ENCODE results near the gene BNIP5.

The BNIP5 gene

DNA sequence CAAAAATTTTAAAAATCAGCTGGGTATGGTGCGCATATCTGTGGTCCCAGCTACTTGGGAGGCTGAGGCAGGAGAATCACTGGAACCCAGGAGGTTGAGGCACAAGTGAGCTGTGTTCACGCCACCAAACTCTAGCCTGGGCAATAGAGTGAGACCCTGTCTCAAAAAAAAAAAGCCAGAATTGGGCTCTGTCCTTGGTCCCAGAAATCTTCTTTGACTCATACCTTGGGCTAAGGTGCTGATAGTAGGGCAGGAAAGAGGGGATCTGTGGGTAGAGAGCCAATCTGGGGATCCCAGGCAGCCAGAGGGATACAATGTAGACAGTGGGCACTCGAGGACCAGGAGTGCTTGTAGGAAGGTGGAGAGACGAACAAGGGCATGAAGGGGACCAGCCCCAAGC lies 37.5 kb upstream of the BNIP5 start:
- no peaks in the 10 kb centered on the region for H3K79me2 ChIP-seq
- H2AFZ ChIP-seq = no peak overlapping the region
- no peak overlapping the region for H3K4me2 ChIP-seq (ENCODE audit: low read length)
- no peaks in the 10 kb centered on the region for H3K36me3 ChIP-seq (ENCODE audit: control insufficient read depth, insufficient read depth, low read length)
- no peak overlapping the region for H3K27ac ChIP-seq
- no peaks in the 10 kb centered on the region for H3K27me3 ChIP-seq (ENCODE audit: control insufficient read depth, insufficient read depth, low read length)
- H3K9ac ChIP-seq = no peak overlapping the region
- no peaks in the 10 kb centered on the region for H3K9me3 ChIP-seq (ENCODE audit: control insufficient read depth, low read length)
- TF ChIP-seq, protein P1, sequence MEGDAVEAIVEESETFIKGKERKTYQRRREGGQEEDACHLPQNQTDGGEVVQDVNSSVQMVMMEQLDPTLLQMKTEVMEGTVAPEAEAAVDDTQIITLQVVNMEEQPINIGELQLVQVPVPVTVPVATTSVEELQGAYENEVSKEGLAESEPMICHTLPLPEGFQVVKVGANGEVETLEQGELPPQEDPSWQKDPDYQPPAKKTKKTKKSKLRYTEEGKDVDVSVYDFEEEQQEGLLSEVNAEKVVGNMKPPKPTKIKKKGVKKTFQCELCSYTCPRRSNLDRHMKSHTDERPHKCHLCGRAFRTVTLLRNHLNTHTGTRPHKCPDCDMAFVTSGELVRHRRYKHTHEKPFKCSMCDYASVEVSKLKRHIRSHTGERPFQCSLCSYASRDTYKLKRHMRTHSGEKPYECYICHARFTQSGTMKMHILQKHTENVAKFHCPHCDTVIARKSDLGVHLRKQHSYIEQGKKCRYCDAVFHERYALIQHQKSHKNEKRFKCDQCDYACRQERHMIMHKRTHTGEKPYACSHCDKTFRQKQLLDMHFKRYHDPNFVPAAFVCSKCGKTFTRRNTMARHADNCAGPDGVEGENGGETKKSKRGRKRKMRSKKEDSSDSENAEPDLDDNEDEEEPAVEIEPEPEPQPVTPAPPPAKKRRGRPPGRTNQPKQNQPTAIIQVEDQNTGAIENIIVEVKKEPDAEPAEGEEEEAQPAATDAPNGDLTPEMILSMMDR (IDR thresholded peaks at IDR 0.05) = no peak
- no peaks in the 10 kb centered on the region for H3K4me1 ChIP-seq
- no peak overlapping the region for H3K4me3 ChIP-seq (ENCODE audit: low read depth, low read length)

GRCh38 chr6:36373368-36374019 lies 36.8 kb upstream of the BNIP5 start:
- no peaks in the 10 kb centered on the region for H3K9me3 ChIP-seq (ENCODE audit: control insufficient read depth, low read length)
- no peak overlapping the region for H2AFZ ChIP-seq
- no peaks in the 10 kb centered on the region for H3K36me3 ChIP-seq (ENCODE audit: control insufficient read depth, insufficient read depth, low read length)
- no peak overlapping the region for H3K27ac ChIP-seq
- H3K4me1 ChIP-seq = no peaks in the 10 kb centered on the region
- TF ChIP-seq, protein P1 (IDR thresholded peaks at IDR 0.05) = no peak
- H3K9ac ChIP-seq = no peak overlapping the region
- no peak overlapping the region for H3K4me2 ChIP-seq (ENCODE audit: low read length)
- H3K79me2 ChIP-seq = no peaks in the 10 kb centered on the region
- no peak overlapping the region for H3K4me3 ChIP-seq (ENCODE audit: low read depth, low read length)
- no peaks in the 10 kb centered on the region for H3K27me3 ChIP-seq (ENCODE audit: control insufficient read depth, insufficient read depth, low read length)

- H3K27me3 ChIP-seq (ENCODE audit: control insufficient read depth, insufficient read depth, low read length) = no peaks in the 10 kb centered on the region
- TF ChIP-seq, protein P1 (IDR thresholded peaks at IDR 0.05) = no peak
- no peaks in the 10 kb centered on the region for H3K79me2 ChIP-seq
- H3K4me1 ChIP-seq = no peaks in the 10 kb centered on the region
- H3K36me3 ChIP-seq (ENCODE audit: control insufficient read depth, insufficient read depth, low read length) = no peaks in the 10 kb centered on the region
- no peak overlapping the region for H3K4me2 ChIP-seq (ENCODE audit: low read length)
- H2AFZ ChIP-seq = no peak overlapping the region
- no peaks in the 10 kb centered on the region for H3K9me3 ChIP-seq (ENCODE audit: control insufficient read depth, low read length)
- no peak overlapping the region for H3K9ac ChIP-seq
- H3K4me3 ChIP-seq (ENCODE audit: low read depth, low read length) = no peak overlapping the region
- H3K27ac ChIP-seq = no peak overlapping the region
These were observed 35.4 kb upstream of the BNIP5 start for GRCh38 chr6:36372088-36372487.

DNA sequence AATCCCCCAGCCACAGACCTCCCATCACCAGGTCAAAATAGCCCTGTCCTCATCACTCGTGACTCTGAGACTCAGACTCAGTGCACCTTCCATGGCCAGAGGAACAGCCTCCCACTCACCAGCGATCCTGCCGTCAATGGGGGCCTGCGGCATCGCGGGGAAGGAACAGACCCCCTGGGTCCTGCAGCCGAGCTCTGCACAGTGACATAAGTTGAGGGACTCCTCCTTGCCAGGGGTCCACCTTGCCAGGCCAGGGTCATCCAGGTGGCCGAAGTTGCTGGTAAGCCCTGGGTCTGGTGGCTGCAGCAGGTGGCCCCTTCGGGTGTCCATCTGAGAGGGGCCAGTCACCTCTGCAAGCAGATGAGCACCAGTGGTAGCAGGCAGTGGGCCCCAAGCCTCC lies 34.5 kb upstream of the BNIP5 start:
- H3K4me1 ChIP-seq = no peaks in the 10 kb centered on the region
- no peaks in the 10 kb centered on the region for H3K36me3 ChIP-seq (ENCODE audit: control insufficient read depth, insufficient read depth, low read length)
- no peaks in the 10 kb centered on the region for H3K79me2 ChIP-seq
- H3K27me3 ChIP-seq (ENCODE audit: control insufficient read depth, insufficient read depth, low read length) = no peaks in the 10 kb centered on the region
- no peak overlapping the region for H3K27ac ChIP-seq
- no peak overlapping the region for H3K9ac ChIP-seq
- H2AFZ ChIP-seq = no peak overlapping the region
- no peak overlapping the region for H3K4me3 ChIP-seq (ENCODE audit: low read depth, low read length)
- no peaks in the 10 kb centered on the region for H3K9me3 ChIP-seq (ENCODE audit: control insufficient read depth, low read length)
- no peak overlapping the region for H3K4me2 ChIP-seq (ENCODE audit: low read length)
- TF ChIP-seq, protein P1 (IDR thresholded peaks at IDR 0.05) = no peak

DNA sequence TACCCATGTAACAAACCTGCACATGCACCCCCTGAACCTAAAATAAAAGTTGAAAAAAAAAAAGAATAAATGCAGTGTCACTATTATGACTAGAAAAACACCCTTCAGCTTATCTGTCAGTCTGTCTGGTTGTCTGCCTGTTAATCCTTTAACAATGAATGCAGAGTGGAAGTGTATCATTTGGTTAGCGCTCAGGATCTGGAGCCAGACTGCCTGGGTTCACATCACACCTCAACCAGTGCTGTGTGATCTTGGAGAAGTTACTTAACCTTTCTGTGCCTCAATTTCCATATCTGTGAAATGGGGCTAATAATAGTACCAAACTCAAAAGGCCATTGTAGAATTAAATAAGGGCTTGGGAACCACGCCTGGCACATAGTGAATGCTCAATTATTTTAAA lies 34.0 kb upstream of the BNIP5 start:
- Histone ChIP-seq H3K9me3 (ENCODE audit: control insufficient read depth, low read length) (no peaks in the 10 kb centered on the region), H3K9ac (no peak overlapping the region), H3K4me1 (no peaks in the 10 kb centered on the region), H3K4me3 (ENCODE audit: low read depth, low read length) (no peak overlapping the region), H3K27me3 (ENCODE audit: control insufficient read depth, insufficient read depth, low read length) (no peaks in the 10 kb centered on the region), H3K4me2 (ENCODE audit: low read length) (no peak overlapping the region), H3K79me2 (no peaks in the 10 kb centered on the region), H2AFZ (no peak overlapping the region), H3K27ac (no peak overlapping the region), H3K36me3 (ENCODE audit: control insufficient read depth, insufficient read depth, low read length) (no peaks in the 10 kb centered on the region)
- TF ChIP-seq, protein P1 (IDR thresholded peaks at IDR 0.05) = no peak

Measured in parathyroid adenoma (tissue), 2 donors.